ENCODE measurements around the gene CYP2A6.

- TF ChIP-seq CTCF (IDR thresholded peaks at IDR 0.05) (no peak), POLR2A (IDR thresholded peaks at IDR 0.05) (no peak)
These were observed 12.1 kb upstream of the CYP2A6 start for GRCh38 chr19:40862333-40862732.

Data from testis (tissue), 2 donors.